ENCODE data around the gene OR2B3.
"Not testable (repeated sequence)": the region's sequence is repeated elsewhere in the genome, so short reads cannot be mapped to it uniquely, and the experiment has no call there.

The OR2B3 gene, protein sequence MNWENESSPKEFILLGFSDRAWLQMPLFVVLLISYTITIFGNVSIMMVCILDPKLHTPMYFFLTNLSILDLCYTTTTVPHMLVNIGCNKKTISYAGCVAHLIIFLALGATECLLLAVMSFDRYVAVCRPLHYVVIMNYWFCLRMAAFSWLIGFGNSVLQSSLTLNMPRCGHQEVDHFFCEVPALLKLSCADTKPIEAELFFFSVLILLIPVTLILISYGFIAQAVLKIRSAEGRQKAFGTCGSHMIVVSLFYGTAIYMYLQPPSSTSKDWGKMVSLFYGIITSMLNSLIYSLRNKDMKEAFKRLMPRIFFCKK

GRCh38 chr6:29087213-29087612 lies at the start of gene OR2B3:
OR2B3 (minus strand) TSS chr6:29087313; CDS start chr6:29087248, 65 bp downstream.
- H3K4me3 ChIP-seq (ENCODE audit: low read depth, low read length), result no peak within 1 kb of the TSS
- TF ChIP-seq, protein P1, sequence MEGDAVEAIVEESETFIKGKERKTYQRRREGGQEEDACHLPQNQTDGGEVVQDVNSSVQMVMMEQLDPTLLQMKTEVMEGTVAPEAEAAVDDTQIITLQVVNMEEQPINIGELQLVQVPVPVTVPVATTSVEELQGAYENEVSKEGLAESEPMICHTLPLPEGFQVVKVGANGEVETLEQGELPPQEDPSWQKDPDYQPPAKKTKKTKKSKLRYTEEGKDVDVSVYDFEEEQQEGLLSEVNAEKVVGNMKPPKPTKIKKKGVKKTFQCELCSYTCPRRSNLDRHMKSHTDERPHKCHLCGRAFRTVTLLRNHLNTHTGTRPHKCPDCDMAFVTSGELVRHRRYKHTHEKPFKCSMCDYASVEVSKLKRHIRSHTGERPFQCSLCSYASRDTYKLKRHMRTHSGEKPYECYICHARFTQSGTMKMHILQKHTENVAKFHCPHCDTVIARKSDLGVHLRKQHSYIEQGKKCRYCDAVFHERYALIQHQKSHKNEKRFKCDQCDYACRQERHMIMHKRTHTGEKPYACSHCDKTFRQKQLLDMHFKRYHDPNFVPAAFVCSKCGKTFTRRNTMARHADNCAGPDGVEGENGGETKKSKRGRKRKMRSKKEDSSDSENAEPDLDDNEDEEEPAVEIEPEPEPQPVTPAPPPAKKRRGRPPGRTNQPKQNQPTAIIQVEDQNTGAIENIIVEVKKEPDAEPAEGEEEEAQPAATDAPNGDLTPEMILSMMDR (IDR thresholded peaks at IDR 0.05; ENCODE audit: insufficient read depth, low read depth, low read length, missing control alignments), result no peak
- DNase-seq (ENCODE audit: low read depth), result no peak

GRCh38 chr6:29131691-29132090 lies 44.6 kb upstream of the OR2B3 start:
- no peak overlapping the region for H3K4me3 ChIP-seq (ENCODE audit: low read depth, low read length)
- DNase-seq (ENCODE audit: low read depth), result no peak
- TF ChIP-seq, protein P1 (IDR thresholded peaks at IDR 0.05; ENCODE audit: insufficient read depth, low read depth, low read length, missing control alignments), result no peak

- no peak for DNase-seq (ENCODE audit: low read depth)
- TF ChIP-seq, protein P1 (IDR thresholded peaks at IDR 0.05; ENCODE audit: insufficient read depth, low read depth, low read length, missing control alignments), result no peak
- no peak overlapping the region for H3K4me3 ChIP-seq (ENCODE audit: low read depth, low read length)
Observed at GRCh38 chr6:29130644-29131043, 43.5 kb upstream of the OR2B3 start.

DNA sequence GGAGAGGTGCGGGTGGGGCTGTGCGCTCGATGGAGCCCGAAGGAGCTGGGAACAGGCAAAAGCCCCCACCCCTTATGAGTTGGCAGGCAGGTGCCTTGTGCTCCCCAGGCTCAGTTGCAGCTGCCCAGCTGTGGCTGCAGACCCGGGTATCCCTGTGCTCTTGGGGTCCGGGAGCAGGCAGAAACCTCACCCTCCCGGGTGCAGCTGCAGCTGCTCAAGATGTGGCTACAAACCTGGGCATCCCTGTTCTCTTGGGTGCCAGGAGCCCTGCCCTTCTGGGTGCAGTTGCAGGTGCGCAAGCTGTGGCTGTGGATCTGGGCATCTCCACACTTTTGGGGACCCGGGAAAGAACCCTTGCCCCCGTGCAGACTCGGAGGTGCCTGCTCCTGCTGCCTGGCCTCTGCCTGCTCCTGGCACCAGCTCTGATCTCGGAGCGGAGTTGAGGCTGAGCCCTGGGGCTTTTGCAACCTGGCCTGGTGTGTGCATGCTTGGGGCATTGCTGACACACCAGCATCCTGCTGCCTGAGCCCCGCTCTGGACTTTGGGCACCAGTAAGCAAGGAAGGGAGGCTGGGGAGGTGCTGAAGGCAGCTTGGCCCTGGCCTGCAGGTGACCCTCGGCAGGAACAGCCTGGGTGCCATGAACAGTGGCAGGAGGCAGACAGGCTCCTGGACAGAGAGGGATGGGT lies 42.4 kb upstream of the OR2B3 start:
- no peak for DNase-seq (ENCODE audit: low read depth)
- H3K4me3 ChIP-seq (ENCODE audit: low read depth, low read length), result no peak overlapping the region

DNA sequence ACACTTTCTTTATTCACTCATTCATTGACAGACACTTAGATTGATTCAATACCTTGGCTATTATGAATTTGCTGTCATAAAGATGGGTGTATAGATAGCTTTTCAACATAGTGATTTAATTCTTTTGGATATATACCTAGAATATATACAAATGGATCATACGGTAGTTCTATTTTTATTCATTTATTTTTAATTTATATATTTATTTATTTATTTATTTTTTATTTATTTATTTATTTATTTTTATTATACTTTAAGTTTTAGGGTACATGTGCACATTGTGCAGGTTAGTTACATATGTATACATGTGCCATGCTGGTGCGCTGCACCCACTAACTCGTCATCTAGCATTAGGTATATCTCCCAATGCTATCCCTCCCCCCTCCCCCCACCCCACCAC lies 27.9 kb upstream of the OR2B3 start:
- H3K4me3 ChIP-seq (ENCODE audit: low read depth, low read length); DNase-seq (ENCODE audit: low read depth): not testable (repeated sequence)

More for the DNA sequence above, 42.4 kb upstream of the OR2B3 start:
- TF ChIP-seq, protein P1 (IDR thresholded peaks at IDR 0.05; ENCODE audit: insufficient read depth, low read depth, low read length, missing control alignments), result no peak

DNA sequence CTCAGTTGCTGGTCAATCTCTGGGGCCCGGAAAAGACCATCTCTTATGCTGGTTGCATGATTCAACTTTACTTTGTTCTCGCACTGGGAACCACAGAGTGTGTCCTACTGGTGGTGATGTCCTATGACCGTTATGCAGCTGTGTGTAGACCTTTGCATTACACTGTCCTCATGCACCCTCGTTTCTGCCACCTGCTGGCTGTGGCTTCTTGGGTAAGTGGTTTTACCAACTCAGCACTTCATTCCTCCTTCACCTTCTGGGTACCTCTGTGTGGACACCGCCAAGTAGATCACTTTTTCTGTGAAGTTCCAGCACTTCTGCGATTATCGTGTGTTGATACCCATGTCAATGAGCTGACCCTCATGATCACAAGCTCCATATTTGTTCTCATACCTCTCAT lies 25.0 kb upstream of the OR2B3 start:
- TF ChIP-seq, protein P1 (IDR thresholded peaks at IDR 0.05; ENCODE audit: insufficient read depth, low read depth, low read length, missing control alignments), result no peak
- DNase-seq (ENCODE audit: low read depth), result peak; percentile 5
- no peak overlapping the region for H3K4me3 ChIP-seq (ENCODE audit: low read depth, low read length)

DNA sequence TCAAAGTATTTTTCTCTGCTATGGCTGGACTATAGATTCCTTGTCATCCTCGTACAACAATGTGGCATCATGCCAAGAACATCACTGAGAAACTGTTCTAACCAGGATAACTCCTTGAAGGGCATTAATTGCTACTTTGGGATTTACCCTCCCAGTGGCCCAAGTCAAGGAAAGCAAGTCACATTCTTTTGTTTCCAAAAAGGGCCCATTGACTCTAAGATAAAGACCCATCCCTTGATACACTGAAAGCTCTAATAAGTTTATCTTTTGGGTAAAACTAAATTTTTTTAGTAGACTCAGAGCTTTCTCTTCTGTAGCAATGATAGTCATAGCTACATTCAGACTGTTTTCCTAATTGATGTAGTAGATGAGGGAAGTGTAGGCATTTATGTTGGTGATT lies 20.6 kb upstream of the OR2B3 start, which contains the start of gene OR2J3:
Gene OR2J3 (plus strand): TSS at position 301 of the 400 bp plus-strand sequence. CDS start 3,833 bp downstream, outside the sequence.
- TF ChIP-seq, protein P1 (IDR thresholded peaks at IDR 0.05; ENCODE audit: insufficient read depth, low read depth, low read length, missing control alignments), result no peak
- no peak within 1 kb of the TSS for H3K4me3 ChIP-seq (ENCODE audit: low read depth, low read length)
- no peak for DNase-seq (ENCODE audit: low read depth)

All from GM12865 (cell line).